Embryonic facial prominence (tissue), 1 donor: ENCODE measurements around the gene RPEL1.
"Not testable (repeated sequence)": the region's sequence is repeated elsewhere in the genome, so short reads cannot be mapped to it uniquely, and the experiment has no call there.

Experiments
- DNase-seq: peaks from one replicate; pipeline ENCODE4 v3.0.0-alpha.2; 2016; ENCODE audit errors: extremely low spot score

RPEL1 gene

GRCh38 chr10:103245587-103245986, at the start of gene RPEL1:
TSS of gene RPEL1 (plus strand) at chr10:103245887. CDS start at chr10:103245997, 110 bp downstream.
- not testable (repeated sequence) for DNase-seq

- no peak for DNase-seq
These were observed 49.2 kb upstream of the RPEL1 start for GRCh38 chr10:103196516-103196915.

GRCh38 chr10:103197174-103197573, 48.5 kb upstream of the RPEL1 start:
- no peak for DNase-seq

GRCh38 chr10:103197903-103198302, 47.8 kb upstream of the RPEL1 start:
- no peak for DNase-seq

- DNase-seq, result no peak
These were observed 47.0 kb upstream of the RPEL1 start for GRCh38 chr10:103198648-103199047.

GRCh38 chr10:103199488-103199887, 46.2 kb upstream of the RPEL1 start:
- no peak for DNase-seq

- no peak for DNase-seq
These were observed 43.4 kb upstream of the RPEL1 start for GRCh38 chr10:103202319-103202718.

- no peak for DNase-seq
These were observed 42.2 kb upstream of the RPEL1 start for GRCh38 chr10:103203466-103203865.

- DNase-seq, result no peak
These were observed 41.1 kb upstream of the RPEL1 start for GRCh38 chr10:103204353-103205255.

GRCh38 chr10:103205401-103205800, 40.3 kb upstream of the RPEL1 start:
- DNase-seq, result not testable (repeated sequence)

GRCh38 chr10:103206715-103207114, 39.0 kb upstream of the RPEL1 start:
- DNase-seq, result not testable (repeated sequence)

GRCh38 chr10:103207141-103207540, 38.5 kb upstream of the RPEL1 start:
- no peak for DNase-seq

GRCh38 chr10:103207643-103208042, 38.0 kb upstream of the RPEL1 start:
- not testable (repeated sequence) for DNase-seq

GRCh38 chr10:103210262-103210661, 35.4 kb upstream of the RPEL1 start:
- not testable (repeated sequence) for DNase-seq

GRCh38 chr10:103215601-103216000, 30.1 kb upstream of the RPEL1 start:
- no peak for DNase-seq

GRCh38 chr10:103216362-103216761, 29.3 kb upstream of the RPEL1 start:
- not testable (repeated sequence) for DNase-seq

GRCh38 chr10:103224133-103224532, 21.6 kb upstream of the RPEL1 start:
- DNase-seq, result no peak

GRCh38 chr10:103224721-103225120, 21.0 kb upstream of the RPEL1 start:
- not testable (repeated sequence) for DNase-seq

- no peak for DNase-seq
These were observed 19.7 kb upstream of the RPEL1 start for GRCh38 chr10:103225939-103226338.

- DNase-seq, result no peak
These were observed 18.3 kb upstream of the RPEL1 start for GRCh38 chr10:103227416-103227815.

GRCh38 chr10:103231047-103231551, 14.6 kb upstream of the RPEL1 start:
- no peak for DNase-seq

- no peak for DNase-seq
These were observed 13.5 kb upstream of the RPEL1 start for GRCh38 chr10:103232131-103232673.
